Stimulated activated CD8-positive, alpha-beta memory T cell treated with anti-CD3 and anti-CD28 coated beads, Interleukin-15, amount 100 ng/mL, for 24 hours (primary cell): ENCODE measurements around the gene TLCD3B.

ENCODE experiments used
- DNase-seq: peaks from one replicate; pipeline ENCODE4 v3.0.0-alpha.2; 2020; ENCODE audit warnings: low read depth

The TLCD3B gene

GRCh38 chr16:30030841-30031413 is at the start of gene TLCD3B:
Gene TLCD3B, minus strand, starts transcription at chr16:30031271. Its CDS starts 744 bp downstream, at chr16:30030527.
- DNase-seq: no peak

- DNase-seq: no peak
Measured at GRCh38 chr16:30079480-30079879, 48.4 kb upstream of the TLCD3B start.

GRCh38 chr16:30078744-30079143 is 47.7 kb upstream of the TLCD3B start:
- DNase-seq: no peak

DNA sequence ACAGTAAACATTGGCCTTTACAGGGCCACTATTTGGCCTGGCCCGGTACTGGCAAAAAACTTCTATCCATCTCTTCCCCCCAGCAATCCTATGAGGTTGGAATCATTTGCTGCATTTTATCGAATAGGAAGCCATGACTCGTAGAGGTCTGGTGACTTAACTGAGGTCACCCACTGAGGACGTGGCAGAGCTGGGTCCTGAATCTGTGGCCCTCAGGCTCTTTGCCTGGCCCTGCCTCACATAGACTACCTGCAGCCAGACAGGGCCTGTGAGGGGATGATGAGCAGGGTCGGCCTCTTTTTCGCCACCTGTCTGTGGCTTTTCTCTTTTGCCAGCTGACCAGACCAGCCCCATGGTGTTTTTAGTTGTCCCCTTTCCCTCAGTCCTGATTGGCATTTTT is 46.6 kb upstream of the TLCD3B start:
- DNase-seq: no peak

DNA sequence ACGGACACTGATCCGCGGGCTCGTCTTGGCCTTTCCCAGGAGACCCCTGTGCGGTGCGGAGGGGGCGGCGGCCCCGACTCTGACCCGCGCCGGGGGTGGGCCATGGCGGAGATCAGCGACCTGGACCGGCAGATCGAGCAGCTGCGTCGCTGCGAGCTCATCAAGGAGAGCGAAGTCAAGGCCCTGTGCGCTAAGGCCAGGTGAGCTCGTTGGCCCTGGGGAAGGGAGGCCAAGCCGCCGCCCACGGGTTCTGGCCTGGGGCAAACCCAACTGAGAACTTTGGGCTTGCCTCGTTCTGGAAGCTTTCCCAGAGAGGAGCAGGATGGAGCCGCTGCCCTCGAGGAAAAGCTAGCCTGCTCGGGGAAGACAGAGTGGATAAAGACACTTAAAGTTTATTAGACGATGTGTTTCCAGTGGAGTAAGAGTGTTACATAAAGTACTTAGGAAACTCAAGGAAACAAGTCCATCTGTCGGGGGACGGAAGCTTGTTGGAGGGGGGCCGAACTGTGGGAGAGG is 45.3 kb upstream of the TLCD3B start:
- no peak for DNase-seq

GRCh38 chr16:30075503-30076275 is 44.6 kb upstream of the TLCD3B start, which contains the start of gene PPP4C:
Gene PPP4C, plus strand, starts transcription at chr16:30075994. Its CDS starts 384 bp downstream, at chr16:30076378.
- DNase-seq: peak; percentile 89

DNA sequence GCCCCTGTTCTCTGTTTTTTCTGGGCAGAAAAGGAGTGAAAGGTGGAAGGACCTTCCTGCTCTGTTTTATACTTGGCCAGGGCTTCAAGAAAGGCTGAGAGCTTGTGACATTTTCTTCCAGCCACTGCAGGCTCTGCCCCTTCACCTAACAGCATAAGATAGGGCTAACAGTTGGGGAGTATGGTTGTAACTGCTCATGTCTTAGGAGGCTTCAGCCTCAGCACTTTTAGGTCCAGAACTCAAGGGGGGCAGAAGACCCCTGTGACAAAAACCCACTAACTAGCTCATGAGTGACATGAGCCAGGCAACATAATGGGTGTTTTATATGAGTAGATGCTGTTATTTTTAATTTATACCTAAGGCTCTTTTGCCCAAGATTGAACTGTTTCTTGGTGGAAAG is 39.4 kb upstream of the TLCD3B start:
- no peak for DNase-seq

GRCh38 chr16:30069611-30070462 is 38.8 kb upstream of the TLCD3B start:
- DNase-seq: no peak

- DNase-seq: no peak
Measured at GRCh38 chr16:30068750-30069610, 37.9 kb upstream of the TLCD3B start.

GRCh38 chr16:30068333-30068732 is 37.3 kb upstream of the TLCD3B start:
- DNase-seq: no peak

- no peak for DNase-seq
Measured at GRCh38 chr16:30067584-30067916, 36.5 kb upstream of the TLCD3B start.

- no peak for DNase-seq
Measured at GRCh38 chr16:30066761-30067583, 35.9 kb upstream of the TLCD3B start.

DNA sequence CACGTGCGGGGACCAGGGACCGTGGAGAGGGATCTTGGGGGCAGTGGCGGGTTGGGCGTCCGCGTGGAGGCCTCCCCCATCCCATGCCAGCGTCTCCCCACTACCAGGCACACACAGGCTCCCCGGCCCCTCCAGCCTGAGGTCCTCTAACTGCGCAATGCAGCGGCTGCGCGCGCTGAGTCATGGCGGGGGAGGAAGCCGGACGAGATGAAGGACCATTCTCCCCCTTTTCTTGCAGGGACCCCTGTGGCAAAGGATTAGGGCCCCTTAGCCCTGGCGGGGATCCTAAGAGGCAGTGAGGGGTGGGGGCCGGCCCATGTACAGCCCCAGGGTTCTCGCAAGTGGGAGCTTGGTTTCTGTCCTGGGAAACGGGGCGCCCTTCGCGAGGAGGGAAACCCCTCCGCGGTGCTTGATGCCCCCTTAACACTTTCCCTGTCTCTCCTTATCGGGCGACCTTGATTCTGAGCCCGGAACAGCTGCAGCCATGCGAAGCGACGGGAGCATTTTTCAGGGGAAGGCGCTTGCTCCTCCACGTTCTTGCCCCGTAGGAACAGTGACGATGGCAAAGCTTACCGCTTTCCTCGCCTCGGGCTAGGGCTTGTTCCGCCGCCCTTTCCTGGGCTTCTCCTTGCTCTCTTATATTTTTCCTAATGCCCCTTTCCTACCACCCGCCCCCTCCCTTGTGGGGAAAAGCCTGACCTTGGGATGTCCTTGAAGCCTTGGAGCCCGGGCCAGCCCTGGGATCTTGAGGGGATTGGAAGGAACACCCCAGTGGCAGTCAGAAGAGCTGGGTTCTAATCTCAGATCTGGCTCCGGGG is 35.1 kb upstream of the TLCD3B start:
- DNase-seq: no peak

DNA sequence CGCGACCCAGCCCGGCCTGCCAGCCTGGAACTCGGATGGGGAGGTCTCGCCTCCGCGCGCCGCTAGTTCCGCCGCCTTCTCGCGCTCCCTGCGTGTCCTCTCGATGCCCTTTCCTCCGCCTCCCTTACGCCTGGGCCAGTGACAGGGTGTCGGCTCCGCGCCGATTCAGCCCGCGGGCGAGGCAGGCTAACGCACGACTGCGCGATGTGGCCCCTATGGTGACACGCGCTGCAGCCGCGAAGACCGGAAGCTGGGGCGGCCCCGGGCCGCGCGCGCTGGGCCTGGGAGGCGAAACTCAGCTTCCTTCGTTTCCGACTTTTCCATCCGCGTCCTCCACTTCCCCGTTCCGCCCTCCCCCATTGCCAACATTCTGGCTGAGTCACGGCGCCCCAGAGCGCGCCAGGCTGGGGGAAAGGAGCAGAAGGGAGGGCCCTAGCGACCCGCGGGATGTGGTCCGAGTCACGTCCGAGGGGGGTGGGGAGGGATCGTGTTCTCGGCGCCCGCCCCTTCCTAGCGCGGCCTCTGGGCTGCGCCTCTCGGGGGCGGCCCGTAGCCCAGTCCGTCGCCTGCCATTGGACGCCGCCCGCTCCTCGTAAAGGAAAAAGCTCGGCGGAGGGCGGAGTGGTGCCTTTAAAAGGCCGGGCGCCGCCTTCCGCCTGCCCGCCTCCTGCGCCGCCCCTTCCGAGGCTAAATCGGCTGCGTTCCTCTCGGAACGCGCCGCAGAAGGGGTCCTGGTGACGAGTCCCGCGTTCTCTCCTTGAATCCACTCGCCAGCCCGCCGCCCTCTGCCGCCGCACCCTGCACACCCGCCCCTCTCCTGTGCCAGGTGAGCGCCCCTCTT is 34.3 kb upstream of the TLCD3B start, which contains the start of gene ALDOA:
ALDOA (plus strand) TSS at position 659 of the 841 bp plus-strand sequence. CDS start 1,138 bp downstream, outside the sequence.
- DNase-seq: peak; percentile 88

DNA sequence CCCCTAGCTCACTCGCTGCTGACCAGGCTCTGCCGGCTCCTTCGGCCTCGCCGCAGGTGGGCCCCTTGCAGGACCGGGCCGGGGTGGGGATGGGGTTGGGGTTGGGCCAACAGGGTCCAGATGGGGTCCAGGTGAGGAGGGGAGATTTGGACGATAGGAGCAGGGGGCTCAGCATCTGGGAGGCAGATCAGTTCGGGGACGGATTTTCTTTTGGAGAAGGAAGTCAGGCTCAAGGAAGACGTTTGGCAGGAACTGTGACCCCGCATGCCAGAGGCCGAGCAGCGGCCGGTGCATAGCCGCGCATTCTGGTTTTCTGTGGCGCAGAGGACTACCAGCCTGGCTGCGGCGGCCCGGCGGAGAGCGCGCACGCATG is 33.6 kb upstream of the TLCD3B start:
- peak; percentile 12 for DNase-seq

- peak; percentile 38 for DNase-seq
Measured at GRCh38 chr16:30063893-30064728, 33.0 kb upstream of the TLCD3B start.

- no peak for DNase-seq
Measured at GRCh38 chr16:30063278-30063892, 32.3 kb upstream of the TLCD3B start.
